GM21447 (cell line): Measurements from ENCODE around the gene HKDC1.
"Not testable (repeated sequence)": the region's sequence is repeated elsewhere in the genome, so short reads cannot be mapped to it uniquely, and the experiment has no call there.

Experiments
- ATAC-seq: cut with Tn5 transposase; IDR thresholded peaks from one replicate; pipeline ENCODE4 v1.9.1; 2021; ENCODE audit not compliant: unreplicated experiment

Gene HKDC1

DNA sequence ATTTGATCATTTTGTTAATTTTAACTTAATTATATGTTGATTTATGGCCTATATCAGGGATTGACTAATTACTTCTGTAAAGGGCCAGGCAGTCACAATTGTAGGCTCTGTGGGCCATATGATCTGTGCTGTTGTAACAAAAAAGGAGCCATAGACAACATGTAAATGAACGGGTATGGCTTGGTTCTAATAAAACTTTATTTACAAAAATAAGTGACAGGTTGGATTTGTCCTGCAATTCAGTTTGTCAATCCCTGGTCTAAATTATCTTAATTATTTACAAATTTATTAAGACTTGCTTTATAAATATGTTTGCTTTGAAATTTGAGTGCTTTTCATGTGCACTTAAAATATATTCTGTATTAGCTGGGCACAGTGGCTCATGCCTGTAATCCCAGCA, 55.3 kb downstream of the HKDC1 start:
- no peak for ATAC-seq

DNA sequence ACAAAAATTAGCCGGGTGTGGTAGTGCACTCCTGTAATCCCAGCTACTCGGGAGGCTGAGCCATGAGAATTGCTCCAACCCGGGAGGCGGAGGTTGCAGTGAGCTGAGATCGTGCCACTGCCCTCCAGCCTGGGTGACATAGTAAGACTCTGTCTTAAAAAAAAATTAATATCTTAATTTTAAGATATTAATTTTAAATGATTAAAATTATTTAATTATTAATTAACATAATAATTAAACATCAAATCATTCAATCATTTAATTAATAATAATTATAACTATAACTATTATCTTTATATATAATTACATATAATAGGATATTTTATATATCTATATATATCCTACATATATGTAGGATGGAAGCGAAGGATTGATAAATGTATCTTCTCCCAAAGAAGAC, 56.4 kb downstream of the HKDC1 start:
- no peak for ATAC-seq

DNA sequence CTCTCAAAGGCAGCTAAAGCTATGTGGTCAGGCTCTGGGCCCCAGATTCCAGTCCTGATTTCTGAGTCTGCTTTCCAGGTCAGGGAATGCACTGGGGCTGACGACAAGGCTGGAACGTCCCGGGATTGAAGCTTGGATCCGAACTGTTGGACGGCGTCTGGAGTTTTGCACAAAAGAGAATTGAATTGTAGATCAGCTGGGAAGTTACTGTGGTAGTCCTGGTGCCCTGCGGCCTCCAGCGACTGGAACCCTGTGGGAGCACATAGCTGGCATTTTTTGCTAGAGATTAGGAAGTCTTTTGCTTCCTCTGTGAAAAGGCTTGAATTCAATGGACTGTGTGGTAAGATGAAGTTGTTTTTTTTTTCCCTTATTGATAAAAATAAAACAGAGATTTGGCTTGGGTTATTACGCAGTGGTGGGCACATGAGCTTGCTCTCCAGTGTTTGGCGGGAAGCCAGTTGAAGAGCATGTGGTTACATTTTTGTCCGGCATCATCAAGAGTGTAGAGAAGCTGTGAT, 58.4 kb downstream of the HKDC1 start, which contains the start of gene HK1:
TSS of gene HK1 (plus strand) at position 51 of the 518 bp plus-strand sequence.
- ATAC-seq, result no peak

DNA sequence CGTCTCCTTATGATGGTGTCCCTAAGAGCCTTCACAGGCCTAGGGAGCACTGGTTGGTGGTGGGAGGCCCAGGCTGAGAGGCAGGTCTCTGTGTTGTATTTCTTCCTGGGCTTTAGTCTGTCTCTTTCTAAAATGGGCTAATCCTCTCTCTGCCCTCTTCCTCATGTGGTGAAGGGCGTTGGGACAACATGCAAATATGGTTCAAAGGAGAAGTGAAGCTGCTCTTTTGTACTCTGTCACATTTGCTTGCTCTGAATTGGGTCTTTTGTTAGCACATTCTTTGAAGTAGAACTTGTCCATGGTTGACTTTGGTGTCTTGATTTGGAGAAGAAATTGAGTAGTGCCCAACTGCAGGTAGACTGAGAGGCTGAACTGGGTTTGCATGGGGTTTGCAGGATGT, 59.0 kb downstream of the HKDC1 start:
- no peak for ATAC-seq

DNA sequence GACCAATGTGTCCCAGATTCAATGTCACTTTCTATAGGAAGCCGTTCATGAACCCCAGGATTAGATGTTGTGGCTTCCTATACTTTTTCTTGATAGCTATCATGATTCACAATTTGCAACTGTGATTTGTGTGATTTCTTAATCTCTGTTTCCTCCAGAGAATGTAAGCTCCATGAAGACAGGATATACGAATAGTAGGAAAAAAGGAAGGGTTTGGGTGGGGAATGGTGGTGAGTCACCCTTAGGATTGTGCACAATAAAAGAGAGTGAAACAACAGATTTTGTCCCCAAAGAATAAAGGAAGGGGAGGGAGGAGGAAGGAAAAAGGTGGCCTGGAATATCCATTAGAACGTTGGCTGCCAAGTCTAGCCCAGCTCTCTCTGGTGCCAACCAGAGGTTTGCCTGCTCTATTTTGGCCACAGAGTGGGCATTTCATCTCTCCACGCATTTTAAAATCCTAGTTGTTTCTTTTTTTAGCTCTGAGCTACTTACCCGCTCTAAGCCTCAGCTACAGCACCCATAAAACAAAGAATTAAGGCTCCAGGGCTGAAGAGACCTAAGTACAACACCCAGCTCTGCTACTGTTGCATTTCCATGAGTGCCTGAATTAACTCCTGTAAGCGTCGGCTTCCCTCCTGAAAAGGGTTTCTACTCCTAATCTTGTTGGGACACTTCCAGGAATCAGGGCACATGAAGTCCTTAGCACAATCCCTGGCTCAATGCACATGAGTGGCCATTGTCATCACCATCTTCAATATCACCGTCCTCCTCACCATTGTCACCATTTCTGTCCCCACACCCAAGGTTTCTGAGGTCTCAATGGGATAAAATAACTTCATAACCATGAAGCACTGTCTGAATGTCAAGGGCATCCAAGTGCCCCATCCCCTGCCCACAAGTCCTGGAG, 61.6 kb downstream of the HKDC1 start:
- no peak for ATAC-seq

DNA sequence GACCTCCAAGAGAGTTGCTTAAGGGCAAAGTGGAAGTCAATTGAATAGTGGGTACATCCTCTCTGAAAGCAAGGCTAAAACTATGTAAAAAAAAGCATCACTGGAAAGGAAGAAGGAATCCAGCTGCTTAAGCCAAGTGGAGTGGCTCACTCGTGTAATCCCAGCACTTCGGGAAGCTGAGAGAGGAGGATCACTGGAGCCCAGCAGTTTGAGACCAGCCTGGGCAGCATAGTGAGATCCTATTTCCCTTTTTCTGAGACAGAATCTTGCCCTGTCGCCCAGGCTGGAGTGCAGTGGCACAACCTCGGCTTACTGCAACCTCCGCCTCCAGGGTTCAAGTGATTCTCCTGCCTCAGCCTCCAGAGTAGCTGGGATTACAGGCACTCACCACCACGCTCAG, 64.3 kb downstream of the HKDC1 start:
- ATAC-seq, result not testable (repeated sequence)

DNA sequence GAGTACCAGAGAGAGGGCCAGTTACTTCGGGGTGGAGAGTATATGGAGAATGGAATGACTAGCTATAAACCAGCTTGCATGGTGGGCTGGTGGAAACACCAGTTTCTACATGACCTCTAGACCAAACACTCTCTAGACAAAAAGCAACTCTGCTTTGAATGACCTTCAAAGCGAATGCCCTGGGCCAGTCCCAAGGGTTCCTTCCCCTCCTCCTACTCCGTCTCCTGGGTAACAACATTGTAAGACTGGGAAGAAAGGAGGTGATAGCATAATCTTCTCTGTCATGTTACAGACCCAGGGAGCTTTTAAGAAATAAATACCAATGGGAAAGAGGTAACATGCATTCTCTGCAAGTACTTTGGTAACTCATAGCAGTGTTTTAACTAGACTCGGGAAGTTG, 65.6 kb downstream of the HKDC1 start:
- no peak for ATAC-seq

DNA sequence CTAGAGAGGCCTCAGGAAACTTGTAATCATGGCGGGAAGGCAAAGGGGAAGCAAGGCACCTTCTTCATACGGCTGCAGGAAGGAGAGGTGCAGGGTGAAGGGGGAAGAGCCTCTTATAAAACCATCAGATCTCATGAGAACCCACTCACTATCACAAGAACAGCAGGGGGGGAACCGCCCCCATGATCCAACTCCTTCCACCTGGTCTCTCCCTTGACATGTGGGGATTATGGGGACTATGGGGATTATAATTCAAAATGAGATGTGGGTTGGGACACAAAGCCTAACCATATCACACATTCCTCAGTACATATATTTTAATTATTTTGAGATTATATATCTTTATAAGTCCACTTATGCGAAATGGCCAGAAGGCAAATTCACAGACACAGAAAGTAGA, 67.0 kb downstream of the HKDC1 start:
- ATAC-seq, result no peak

DNA sequence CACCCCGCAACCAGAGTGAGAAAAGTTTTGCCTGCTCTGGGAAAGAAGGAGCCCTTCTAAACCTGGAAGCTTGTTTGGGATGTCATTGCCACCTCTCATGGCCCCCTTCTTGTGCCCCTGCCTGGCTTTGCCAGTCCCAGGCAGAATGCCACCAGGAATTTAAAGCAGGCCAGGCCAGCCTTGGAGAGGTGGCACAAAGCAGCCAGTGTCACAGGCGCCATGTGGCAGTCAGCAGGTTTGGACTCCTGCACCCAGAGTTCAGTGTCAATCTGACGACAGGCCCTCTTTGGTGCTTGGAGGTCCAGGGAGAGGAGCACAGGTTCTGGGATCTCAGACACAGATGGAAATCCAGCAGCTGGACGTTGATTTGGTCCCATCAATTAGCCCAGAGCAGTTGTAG, 70.9 kb downstream of the HKDC1 start:
- no peak for ATAC-seq

DNA sequence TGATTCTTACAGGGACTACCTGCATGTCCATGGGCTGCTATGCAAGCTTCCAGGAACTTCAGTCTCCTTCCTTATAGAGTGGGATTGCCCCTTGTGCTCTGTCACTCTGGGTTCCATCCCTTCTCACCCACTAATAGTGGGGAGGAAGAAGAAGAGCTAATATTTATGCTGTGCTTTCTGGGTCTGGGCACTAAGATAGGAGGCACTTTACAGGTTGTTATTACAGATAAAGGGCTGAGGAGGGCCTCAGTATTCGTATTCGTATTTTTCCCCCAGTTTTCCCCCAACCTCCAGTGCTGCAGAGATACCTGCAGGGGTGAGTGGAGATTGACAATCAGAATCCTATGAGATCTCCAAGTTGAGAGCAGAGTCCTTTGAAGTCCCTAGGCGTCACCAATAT, 72.3 kb downstream of the HKDC1 start:
- ATAC-seq, result no peak

DNA sequence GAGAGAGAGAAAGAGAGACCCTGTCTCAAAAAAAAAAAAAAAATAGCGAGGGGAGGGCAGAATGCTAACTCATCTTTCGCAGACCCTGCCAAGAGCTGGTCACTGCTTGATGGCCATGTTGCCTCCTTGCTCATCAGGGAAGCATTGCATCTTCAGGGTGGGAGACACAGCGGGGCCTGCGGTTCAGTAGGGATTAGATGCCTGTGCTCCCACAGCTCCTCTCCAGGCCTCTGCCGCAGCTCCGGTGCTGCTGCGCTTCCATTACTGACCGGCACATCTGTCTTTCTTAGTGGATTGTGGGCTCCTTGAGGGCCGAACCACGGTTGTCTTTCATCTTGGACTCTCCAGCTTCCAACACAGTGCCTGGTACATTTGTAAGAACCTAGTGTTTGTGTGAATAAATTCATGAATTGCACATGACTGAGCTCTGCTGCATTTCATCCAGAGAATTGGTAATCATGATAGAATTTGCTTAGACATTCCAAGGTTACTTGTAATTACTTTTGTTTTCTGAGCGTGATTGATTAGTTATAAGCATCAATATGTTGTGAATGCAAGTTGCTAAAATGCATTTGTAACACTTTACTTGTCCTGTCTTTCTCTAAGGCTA, 75.0 kb downstream of the HKDC1 start:
- no peak for ATAC-seq

DNA sequence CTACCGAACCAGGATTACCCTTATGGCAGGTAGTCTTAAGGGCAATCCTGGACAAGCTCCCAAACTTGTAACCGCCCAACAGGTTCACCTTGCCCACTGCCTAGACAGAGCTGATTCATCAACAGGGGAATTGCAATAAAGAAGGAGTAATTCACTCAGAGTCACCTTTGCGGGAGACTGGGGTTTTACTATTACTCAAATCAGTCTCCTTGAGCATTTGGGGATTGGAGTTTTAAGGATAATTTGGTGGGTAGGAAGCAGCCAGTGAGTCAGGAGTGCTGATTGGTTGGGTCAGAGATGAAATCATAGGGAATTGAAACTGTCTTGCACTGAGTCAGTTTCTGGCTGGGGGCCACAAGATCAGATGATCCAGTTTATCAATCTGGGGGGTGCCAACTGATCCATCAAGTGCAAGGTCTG, 83.5 kb downstream of the HKDC1 start:
- ATAC-seq, result no peak

DNA sequence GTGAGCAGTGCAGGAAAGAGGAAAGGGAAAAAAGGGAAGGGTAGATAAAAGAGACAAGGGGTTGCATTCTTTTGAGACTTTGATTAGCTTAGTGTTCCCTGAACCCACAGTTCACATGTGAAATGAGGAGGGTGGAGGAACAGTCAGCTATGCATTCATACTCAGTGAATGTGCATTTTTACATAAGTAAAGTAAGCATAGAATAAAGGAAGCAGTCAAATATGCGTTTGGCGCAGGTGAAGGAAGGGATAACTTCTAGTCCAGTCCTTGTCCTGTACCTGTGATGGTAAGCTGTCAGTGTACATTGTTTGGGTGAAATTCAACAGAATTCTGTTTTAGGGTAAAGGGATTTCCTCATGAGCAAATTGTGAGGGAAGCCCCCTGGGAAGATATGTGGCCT, 86.3 kb downstream of the HKDC1 start:
- no peak for ATAC-seq

DNA sequence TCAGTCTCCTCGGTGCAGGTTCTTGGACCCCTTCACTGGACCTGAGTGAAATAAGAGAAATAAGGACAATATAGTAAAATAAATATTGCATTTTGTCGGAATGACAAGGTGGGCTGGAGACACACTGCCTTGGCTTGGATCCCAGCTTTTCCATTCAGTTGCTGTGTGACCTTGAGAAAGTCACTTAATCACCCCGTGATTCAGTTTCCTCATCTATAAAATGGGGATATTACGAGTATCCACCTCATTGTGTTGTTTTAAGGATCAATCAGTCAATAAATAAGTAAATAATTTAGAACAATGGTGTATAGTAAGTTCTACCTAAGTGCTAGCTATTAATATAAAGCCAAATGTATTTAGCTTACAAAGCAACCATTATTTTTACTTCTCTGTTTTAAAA, 87.3 kb downstream of the HKDC1 start:
- ATAC-seq, result no peak

DNA sequence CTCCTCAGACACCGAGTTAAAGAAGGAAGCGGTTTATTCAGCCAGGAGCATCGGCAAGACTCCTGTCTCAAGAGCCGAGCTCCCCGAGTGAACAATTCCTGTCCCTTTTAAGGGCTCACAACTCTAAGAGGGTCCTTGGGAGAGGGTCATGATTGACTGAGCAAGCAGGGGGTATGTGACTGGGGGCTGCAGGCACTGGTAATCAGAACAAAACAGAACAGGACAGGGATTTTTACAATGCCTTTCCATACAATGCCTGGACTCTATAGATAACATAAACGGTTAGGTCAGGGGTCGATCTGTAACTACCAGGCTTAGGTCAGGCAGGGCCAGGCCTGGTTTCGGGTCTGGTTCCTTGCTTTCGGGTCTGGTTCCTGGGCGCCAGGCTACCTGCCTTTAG, 88.2 kb downstream of the HKDC1 start:
- not testable (repeated sequence) for ATAC-seq

DNA sequence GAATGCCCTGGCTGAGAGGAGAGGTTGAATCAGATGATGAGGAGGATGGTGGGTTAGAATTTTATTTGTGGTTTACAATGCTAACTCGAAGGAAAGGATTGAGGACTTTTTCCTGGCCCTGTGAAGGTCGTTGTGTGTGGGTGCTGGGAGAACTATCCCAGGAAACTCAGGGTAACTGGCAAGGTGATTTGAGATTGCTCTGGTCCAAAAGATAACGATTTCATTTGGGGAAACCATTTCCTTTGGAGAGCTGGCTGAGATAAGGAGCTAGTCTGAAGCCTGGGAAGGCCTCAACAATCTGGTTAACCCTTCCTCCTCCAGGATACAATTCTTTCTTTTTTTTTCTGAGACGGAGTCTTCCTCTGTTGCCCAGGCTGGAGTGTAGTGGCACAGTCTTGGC, 91.2 kb downstream of the HKDC1 start:
- ATAC-seq, result no peak

DNA sequence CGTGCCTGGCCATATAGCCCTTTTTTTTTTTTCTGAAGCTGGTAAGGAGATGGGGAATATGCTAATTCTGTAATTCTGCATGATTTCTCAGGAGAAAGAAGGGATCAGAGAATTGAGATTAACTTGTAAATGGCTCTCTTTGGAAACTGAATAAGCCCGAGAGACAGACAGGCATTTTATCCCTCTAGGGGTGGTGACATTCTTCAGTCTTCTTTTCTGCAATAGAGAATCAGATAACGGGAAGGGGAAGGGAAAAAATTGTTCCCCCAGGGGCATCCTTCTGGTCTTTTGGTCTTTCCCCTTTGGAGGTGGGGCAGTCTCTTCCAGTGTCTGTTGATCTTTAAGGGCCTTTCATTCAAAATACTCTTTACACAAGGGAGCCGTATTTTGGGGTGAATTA, 92.4 kb downstream of the HKDC1 start:
- ATAC-seq, result no peak

DNA sequence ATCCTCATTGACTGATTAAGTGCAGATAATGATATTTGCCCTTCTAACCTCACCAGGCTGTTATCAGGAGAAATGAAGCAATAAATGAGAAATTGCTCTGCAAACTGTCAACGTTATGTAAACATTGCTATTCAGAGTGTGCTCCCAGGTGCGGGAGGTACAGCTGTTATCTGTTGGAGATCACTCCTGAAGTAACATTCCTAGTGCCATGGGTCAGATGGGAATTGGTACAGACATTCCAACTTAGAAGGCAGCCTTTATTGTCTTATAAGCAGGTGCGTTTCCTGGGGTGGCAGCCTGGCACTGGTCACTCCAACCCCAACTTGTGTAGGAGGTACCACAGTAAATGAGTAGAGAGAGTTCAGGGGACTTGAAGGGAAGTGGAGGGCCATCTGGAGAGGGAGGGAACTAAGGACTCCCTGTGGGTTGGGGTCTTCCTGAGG, 95.0 kb downstream of the HKDC1 start:
- ATAC-seq, result no peak

DNA sequence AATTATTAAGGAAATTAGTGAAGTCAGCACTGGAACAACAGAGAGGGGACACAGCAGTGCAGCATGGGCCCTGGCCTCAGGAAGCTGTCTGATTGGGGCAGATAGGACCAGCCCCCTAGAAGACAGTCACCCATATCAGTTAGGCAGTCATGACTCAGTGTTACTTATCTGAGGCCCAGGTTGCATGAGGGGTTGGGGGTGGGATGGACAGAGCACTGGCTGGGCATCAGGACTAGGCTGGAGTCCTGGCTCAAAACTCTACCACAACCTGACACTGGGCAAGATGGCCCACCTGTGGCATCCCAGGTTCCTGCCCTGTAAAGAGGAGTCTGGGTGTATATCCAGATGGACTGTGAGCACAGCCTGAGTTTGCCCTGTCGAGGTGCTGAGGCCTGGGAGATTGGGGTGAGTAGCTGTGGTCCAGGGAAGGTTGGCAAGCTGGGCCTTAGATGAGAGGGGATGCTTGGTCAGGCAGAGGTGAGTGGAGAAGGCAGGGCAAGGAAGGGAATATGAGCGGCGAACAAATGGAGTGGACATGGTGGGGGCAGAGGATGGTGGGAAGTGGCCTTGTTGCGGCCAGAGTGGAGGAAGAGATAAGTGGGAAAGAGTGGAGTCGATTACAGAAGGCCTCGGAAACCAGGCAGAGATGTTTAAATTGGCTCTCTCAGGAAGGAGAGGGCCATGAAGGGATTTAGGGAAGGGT, 95.6 kb downstream of the HKDC1 start:
- ATAC-seq, result no peak

DNA sequence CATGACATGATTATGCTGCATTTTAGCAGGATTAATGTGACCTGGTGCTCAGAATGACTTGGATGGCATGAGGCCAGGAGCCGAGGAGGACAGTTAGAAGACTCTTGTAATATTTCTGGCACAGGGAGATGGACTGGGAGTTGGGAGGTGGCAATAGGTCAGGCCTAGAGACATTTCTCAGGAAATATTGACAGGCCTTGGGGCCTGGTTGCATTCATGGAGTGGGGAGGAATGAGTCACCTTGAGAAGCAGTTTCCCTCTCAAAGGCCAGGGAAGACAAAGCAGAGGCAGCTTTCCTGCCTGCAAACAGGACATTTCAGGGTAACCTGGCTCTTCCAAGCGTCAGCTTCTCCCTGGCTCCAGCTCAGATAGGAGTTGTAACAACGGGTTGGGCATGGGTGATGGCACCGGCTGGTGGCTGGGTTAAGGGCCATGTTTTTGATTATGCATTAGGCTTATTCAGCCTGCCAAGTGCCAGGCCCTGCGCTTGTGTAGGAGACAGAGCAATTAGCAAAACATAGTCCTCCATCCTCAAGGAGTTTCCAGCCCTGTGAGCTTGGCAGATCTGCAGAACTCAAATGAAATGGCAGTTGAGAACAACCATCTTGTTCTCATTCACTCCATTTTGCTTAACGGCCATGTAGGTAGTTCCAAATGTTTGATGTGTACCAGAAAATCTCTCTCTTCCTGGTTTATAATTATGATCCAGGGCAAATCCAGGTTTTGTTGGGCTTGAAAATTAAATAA, 96.4 kb downstream of the HKDC1 start:
- no peak for ATAC-seq
